ENCODE data around the gene H1-8. TPM values are rescaled to one million over a fixed set of nuclear protein-coding genes. Genes with fewer than 3 reads are reported as not detected.

Gene H1-8
- total and polyA plus RNA-seq, 11 donors: not detected

DNA sequence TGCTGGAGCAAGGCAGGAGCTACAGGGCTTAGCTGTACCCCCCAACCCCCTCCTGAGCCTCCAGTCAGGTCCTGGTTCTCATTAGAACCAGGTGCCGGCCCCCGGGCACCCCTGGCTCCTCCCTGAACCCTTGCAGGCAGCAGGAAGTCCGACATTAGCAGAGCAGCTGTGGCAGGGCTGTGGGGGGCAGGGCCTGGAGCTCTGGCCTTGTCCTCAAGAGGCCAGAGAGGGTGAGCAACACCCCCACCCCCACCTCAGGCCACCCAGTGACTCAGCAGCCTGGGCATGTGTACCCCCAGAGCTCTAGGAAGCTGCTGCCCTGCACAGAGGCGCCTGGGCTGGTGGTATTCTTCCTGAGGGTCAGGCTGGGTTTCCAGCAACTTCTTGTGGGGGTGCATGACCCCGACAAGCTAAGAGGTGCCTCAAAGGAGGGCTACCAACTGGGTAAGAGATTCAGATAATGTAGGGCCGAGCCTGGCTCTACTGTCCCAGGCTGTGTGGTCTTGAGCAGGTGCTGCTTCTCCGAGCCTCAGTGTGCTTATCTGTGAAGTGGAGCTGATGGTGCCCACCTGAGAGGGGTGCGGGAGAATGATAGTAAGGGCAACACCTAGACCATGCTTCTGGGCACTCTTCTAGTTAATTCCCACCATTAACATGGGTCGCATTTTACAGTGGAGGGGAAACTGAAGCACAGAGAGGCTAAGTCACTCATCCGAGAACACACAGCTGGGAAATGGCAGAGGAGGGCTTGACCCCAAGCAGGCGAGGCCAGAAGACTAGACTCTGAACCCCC, 16.0 kb downstream of the H1-8 start:
- H3K27me3 ChIP-seq: no peaks in the 10 kb centered on the region
- no peak overlapping the region for H3K4me3 ChIP-seq
- ATAC-seq (no peak), DNase-seq (no peak)
- H3K36me3 ChIP-seq: peaks cover 0 to 94% (median 65%) of the 10 kb centered on the region in 9 donors
- H3K27ac ChIP-seq: peak overlapping the region in 6 of 12 donors; percentile 10 to 80 (median 43)
- TF ChIP-seq POLR2A (IDR thresholded peaks at IDR 0.05) (no peak), CTCF (IDR thresholded peaks at IDR 0.05) (no peak)
- peaks cover 17 to 98% (median 76%) of the 10 kb centered on the region in 12 donors for H3K4me1 ChIP-seq
- 82 to 91% (median 83%) methylated on average over 8 to 11 of the region's 11 CpGs for WGBS, 4 donors
- no peaks in the 10 kb centered on the region for H3K9me3 ChIP-seq
- intact Hi-C loops (cut with DNase I): loop anchor here in 2 of 10 donors (10.0 kb wide), 1 partner anchor 54 kb away; no protein-coding TSS in a partner anchor

DNA sequence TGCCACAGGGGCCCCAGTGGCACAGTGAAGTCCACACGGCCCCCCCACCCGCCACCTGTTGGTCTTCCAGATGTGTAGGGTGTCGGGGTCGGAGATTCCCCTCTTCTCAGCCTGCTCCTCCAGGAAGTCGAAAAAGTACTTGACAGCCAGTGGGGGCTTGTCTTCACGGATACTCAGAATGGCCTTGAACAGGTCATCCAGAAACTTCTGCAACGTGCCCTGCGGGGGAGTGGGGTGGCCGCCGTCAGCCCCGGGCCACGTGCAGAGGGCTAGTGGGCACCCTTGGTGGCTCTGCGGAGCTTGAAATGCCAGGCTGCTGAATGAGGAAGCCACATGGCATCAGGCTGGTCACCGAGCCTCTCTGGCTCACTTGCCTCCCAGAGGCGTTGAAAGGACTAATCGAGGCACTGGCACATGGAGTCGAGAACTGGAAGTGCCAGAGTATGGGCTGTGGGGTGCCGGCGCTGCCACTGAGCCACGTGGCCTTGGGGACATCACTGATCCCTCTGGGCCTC, 16.6 kb downstream of the H1-8 start:
- H3K36me3 ChIP-seq: peaks cover 0 to 98% (median 65%) of the 10 kb centered on the region in 9 donors
- WGBS, 4 donors: 78 to 89% (median 82%) methylated on average over 17 to 20 of the region's 20 CpGs
- intact Hi-C loops (cut with DNase I): loop anchor here in 9 of 10 donors (5.0 to 10.0 kb wide), 6 partner anchors 38 to 67 kb away; partner anchors contain the start of gene PLXND1 (in 1 of the 9)

GRCh38 chr3:129560269-129560787, 17.4 kb downstream of the H1-8 start:
- Histone ChIP-seq H3K4me3 (peak overlapping the region in 1 of 12 donors; percentile 8), H3K36me3 (peaks cover 0 to 99% (median 72%) of the 10 kb centered on the region in 9 donors), H3K27ac (peak overlapping the region; percentile 74 to 90 (median 80)), H3K9me3 (no peaks in the 10 kb centered on the region), H3K4me1 (peaks cover 19 to 99% (median 76%) of the 10 kb centered on the region in 12 donors), H3K27me3 (no peaks in the 10 kb centered on the region)
- DNase-seq (peak; percentile 53 to 77 (median 66)), ATAC-seq (no peak)
- TF ChIP-seq POLR2A (IDR thresholded peaks at IDR 0.05): no peak
- no peak for TF ChIP-seq CTCF (IDR thresholded peaks at IDR 0.05)
- intact Hi-C loops (cut with DNase I): loop anchor here in 8 of 10 donors (5.0 kb wide), 5 partner anchors 37 to 68 kb away; partner anchors contain the start of gene PLXND1 (in 1 of the 8)
- 48 to 73% (median 69%) methylated on average over 8 to 16 of the region's 16 CpGs for WGBS, 4 donors

More for the DNA sequence above, 16.6 kb downstream of the H1-8 start:
- peak overlapping the region in 8 of 12 donors; percentile 76 to 90 (median 79) for H3K27ac ChIP-seq
- H3K9me3 ChIP-seq: no peaks in the 10 kb centered on the region
- ATAC-seq (no peak), DNase-seq (peak in 1 of 5 donors; percentile 55)
- H3K4me3 ChIP-seq: no peak overlapping the region
- TF ChIP-seq POLR2A (IDR thresholded peaks at IDR 0.05) (no peak), CTCF (IDR thresholded peaks at IDR 0.05) (no peak)
- peaks cover 16 to 98% (median 76%) of the 10 kb centered on the region in 12 donors for H3K4me1 ChIP-seq
- no peaks in the 10 kb centered on the region for H3K27me3 ChIP-seq

All from heart left ventricle (tissue), 16 donors.